ENCODE results near the gene PDE4D.
"Not testable (repeated sequence)": the region's sequence is repeated elsewhere in the genome, so short reads cannot be mapped to it uniquely, and the experiment has no call there.

PDE4D gene

DNA sequence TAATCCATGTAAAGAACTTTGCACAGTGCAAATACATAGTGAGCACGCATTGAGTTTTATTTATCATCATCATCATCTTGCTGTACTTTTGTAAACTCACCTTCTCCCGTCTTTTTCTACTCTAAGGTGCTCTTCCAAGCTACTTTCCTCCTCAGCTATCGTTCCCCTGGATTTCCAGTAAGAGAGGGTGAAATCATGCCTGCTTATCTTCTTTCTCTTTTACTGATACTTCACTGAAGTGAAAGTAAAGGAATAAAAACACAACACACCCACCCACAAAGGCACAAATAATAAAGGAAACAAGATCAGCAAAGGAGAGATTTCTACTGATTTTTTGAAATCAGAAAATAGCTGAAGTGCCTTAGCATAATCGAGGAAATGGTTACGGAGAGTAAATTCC is 800.8 kb downstream of the PDE4D start:
- FAIRE-seq: no peak

DNA sequence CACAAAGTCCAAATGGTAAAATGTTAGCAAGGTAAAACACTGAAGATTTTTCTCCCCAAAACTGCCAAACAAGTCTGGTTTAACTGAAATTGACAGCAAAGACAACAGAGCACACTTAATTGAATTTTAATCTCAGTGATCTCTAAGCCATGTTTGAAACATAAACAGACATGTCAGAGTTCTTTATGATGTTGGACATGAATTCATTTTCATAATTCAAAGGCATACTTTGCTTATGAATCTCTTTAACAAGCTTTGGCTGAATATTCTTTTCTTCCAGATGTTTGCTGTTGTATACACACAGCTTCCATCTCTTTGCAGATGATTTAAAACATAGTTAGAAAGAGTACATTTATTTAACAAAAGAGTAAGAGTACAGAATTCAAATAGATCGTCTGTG is 801.6 kb downstream of the PDE4D start:
- FAIRE-seq: no peak

- no peak for FAIRE-seq
These were observed 803.2 kb downstream of the PDE4D start for GRCh38 chr5:59090323-59090722.

GRCh38 chr5:59089767-59090166 is 803.8 kb downstream of the PDE4D start:
- FAIRE-seq: no peak

GRCh38 chr5:59088546-59088945 is 805.0 kb downstream of the PDE4D start:
- no peak for FAIRE-seq

DNA sequence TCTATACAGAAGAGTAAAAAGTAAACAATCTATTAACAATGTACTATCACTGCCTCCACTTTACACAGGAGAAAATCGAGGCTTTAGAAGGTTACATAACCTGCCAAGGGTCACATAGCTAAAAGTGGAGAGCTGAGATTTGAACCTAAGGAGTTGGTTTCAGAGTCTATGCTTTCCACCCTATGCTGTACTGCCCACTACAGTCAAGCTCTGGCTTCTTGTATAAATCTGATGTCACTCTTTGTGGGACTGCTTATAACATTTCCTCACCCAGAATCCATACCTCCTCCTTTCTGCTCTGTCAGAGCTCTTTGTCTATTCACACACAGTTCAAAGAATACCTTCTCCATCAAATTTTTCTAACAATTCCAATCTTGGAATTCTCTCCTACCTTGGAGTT is 807.5 kb downstream of the PDE4D start:
- no peak for FAIRE-seq

- FAIRE-seq: no peak
These were observed 811.8 kb downstream of the PDE4D start for GRCh38 chr5:59081693-59082092.

DNA sequence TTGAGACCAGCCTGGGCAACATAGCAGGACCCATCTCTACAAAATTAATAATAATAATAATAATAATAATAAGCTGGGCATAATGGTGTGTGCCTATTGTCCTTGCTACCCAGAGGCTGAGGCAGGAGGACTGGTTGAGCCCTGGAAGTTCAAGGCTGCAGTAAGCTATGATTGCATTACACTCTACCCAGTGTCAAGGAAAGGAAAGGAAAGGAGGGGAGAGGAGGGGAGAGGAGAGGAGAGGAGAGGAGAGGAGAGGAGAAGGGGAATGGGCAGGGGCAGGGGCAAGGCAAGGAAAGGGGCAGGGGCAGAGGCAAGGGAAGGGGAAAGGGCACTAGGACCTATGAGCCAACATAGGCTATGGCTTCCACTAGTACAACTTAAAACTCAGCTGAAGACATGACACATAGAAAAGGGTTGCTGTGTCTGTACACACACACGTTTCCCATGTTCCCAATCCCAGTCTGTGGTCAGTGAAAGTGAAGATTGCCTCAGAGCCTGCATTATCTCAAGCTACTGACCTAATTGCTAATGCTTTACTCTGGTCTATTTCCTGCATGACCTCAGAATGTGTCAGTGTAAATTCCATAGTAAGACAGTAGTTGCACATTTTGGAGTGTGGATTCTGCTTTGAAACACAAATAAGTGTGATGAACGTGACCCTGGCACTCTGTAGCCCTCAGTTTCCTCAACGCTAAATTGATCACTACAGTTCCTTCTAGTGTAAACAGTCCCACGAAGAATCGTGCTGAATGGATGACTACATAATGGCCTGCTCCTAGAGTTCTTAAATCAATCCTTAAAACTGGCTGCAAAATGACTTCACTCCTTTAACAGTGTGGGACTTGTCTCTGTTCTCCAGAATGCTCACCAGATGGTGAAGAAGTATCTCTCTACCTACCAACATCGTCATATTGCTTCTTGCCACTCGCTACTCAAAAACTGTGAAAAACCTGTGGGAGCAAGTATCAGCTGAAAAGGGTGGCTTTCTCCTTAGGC is 813.6 kb downstream of the PDE4D start:
- FAIRE-seq: no peak

DNA sequence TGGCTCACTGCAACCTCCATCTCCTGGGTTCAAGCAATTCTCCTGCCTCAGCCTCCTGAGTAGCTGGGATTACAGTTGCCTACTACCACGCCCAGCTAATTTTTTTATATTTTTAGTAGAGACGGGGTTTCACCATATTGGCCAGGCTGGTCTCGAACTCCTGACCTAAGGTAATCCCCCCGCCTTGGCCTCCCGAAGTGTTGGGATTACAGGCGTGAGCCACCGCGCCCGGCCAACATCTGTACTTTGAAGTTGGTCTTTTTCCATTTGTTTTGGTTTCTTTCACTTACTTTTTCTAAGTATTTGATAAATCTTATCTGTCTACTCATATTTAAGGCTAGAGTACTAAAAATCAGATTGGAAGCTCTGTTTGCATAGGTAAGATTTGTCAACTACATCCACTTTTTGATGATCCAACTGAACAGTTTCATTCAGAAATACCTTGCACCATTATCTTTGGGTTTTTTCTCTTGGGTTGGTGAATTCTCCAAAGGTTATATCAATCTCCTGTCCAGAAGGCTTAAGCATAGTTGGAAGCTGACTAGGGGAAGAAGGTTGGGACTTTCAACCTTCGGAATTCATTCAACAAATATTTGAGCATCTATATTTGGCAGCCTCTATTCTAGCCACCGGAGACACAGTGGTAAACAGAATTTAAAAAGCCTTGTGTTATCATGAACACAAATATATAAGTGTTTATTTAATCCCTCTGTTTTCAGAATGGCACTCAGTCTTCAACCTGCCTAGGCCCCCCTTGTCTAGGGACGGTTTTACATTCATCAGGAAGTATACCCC is 821.6 kb downstream of the PDE4D start:
- FAIRE-seq: no peak

- no peak for FAIRE-seq
These were observed 824.0 kb downstream of the PDE4D start for GRCh38 chr5:59069438-59070079.

- FAIRE-seq: no peak
These were observed 825.4 kb downstream of the PDE4D start for GRCh38 chr5:59067956-59068656.

GRCh38 chr5:59066367-59067163 is 827.0 kb downstream of the PDE4D start:
- no peak for FAIRE-seq

- FAIRE-seq: no peak
These were observed 828.0 kb downstream of the PDE4D start for GRCh38 chr5:59065554-59065953.

- FAIRE-seq: no peak
These were observed 829.2 kb downstream of the PDE4D start for GRCh38 chr5:59064293-59064692.

DNA sequence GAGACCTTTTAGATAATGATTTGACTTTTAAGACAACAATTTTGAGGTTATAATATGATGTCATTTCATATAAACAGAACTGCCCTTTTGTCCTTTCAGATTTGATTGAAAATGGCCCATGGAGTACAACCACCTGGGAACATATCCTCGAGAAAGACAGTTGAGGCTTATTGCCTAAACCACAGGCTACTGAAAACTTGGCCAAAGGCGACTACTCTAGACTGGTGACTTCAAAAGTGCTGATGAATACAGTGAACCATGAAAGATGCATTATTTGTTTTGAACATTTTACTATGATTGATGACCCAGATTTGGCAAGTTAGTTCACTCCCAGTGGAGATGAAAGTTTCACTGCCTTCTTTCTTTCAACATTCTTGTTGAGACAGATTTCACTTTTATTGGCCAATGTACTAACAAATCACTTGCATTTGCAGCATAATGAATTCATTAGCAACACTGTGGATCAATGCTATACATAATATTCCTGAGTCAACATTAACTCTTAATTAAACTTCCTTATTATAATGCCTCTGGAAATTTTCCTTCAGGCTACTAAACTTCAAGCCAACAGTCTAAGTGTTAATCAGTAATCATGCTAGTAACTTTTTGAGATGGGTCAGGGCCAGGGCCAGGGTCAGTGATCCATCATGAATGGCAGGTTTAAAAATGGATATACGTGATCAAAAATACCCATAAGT is 830.4 kb downstream of the PDE4D start:
- FAIRE-seq: no peak

DNA sequence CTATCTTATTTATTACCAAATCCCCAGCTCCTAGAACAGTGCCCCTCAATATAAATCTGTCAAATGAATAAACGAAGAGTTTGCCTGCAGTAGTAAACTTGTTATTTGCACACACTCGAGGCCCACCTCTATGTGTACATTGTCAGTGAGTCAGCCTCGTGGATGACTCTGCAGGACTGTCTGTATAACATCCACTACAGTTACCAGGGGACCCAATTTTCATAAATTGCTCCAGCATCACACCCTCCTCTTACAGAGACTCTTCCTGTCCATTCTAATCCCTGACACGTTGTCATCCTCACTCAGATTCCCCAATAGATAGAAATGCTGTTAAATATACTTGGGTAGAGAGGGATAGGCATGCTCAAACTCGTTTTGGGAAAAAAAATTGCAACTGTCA is 832.1 kb downstream of the PDE4D start:
- FAIRE-seq: no peak

DNA sequence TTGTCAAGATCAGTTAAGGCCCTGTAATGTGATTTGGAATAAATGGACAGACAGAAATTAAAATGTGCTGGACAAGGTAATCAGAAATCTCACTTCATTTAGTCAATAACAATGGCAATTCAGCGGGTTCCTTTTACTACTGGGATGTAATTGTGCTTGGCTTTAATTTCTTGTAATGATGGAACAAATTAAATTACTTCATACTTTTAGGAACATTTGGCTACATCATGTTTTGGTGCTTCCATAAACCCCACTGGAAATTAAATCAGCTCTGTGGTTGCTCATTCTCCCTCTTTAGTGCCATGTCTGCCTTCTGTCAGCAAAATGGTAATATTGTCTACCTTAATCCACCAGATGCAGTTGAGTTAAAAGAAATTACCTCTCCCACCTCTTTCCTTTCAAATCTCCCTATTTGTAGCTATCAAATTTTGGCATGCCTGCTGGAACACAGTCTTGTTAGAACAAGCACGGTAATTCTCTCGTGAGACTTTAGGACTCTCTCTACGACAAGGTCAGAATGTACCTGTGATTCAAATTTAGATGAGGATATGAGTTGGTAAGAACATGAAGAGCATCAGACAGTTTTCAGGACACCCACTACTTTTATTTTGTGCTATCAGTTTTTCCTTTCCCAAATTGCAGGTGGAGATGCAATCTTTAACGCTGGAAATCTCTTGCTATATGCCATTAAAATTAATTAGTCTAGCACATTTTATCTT is 834.4 kb downstream of the PDE4D start:
- FAIRE-seq: no peak

DNA sequence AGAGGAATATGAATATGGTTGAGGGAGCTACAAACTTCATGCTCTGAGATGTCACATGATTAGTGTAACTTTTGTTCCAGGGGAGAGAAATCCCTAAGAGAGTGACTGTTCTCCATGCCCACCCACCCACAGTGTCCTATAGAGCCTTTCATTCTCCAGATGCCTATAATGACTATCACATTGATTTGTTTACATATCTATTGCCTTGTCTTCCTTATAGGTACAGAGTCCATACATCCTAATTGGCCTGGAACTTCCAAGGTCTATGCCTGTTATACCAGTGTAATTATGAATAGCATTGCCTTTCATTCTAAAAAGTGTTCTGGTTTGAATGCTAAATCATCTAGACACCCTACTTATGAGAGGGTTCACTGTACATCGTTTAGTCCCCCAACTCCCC is 835.3 kb downstream of the PDE4D start:
- no peak for FAIRE-seq

DNA sequence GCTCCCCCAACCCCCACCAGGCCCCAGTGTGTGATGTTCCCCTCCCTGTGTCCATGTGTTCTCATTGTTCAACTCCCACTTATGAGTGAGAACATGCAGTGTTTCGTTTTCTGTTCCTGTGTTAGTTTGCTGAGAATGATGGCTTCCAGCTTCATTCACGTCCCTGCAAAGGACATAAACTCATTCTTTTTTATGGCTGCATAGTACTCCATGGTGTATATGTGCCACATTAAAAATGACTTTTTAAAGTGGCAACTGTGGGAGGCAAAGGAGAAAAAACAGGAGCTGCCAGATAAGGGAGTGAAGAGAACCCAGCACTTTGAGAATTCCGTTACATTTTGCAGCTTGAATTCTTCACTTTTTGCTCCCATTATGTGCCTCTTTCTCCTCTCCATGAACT is 836.9 kb downstream of the PDE4D start:
- FAIRE-seq: not testable (repeated sequence)

GRCh38 chr5:59055745-59056448 is 837.6 kb downstream of the PDE4D start:
- no peak for FAIRE-seq

Data from A204.1 (cell line).